ENCODE results near the gene MASP2.
A peak's percentile ranks its signal among the peaks of the same experiment; 100 is the strongest.
"Not testable (repeated sequence)": the region's sequence is repeated elsewhere in the genome, so short reads cannot be mapped to it uniquely, and the experiment has no call there.

Gene MASP2

GRCh38 chr1:11046625-11047365 is at the start of gene MASP2:
MASP2 (minus strand) TSS chr1:11047239; CDS start chr1:11047207, 32 bp downstream.
- FAIRE-seq (no peak), DNase-seq (ENCODE audit: insufficient read length, low spot score) (no peak)

- DNase-seq (ENCODE audit: insufficient read length, low spot score); FAIRE-seq: not testable (repeated sequence)
Observed at GRCh38 chr1:11083784-11084183, 36.7 kb upstream of the MASP2 start.

- FAIRE-seq (no peak), DNase-seq (ENCODE audit: insufficient read length, low spot score) (no peak)
Observed at GRCh38 chr1:11080931-11081330, 33.9 kb upstream of the MASP2 start.

- FAIRE-seq, result no peak
Observed at GRCh38 chr1:11078631-11079030, 31.6 kb upstream of the MASP2 start.

GRCh38 chr1:11073398-11073797 is 26.4 kb upstream of the MASP2 start:
- not testable (repeated sequence) for DNase-seq (ENCODE audit: insufficient read length, low spot score); FAIRE-seq

More at GRCh38 chr1:11078631-11079030, 31.6 kb upstream of the MASP2 start:
- no peak for DNase-seq (ENCODE audit: insufficient read length, low spot score)

- DNase-seq (ENCODE audit: insufficient read length, low spot score), result no peak
- no peak for FAIRE-seq
Observed at GRCh38 chr1:11072216-11072917, 25.3 kb upstream of the MASP2 start.

GRCh38 chr1:11071463-11072215 is 24.6 kb upstream of the MASP2 start:
- DNase-seq (ENCODE audit: insufficient read length, low spot score) (no peak), FAIRE-seq (no peak)

GRCh38 chr1:11070876-11071275 is 23.8 kb upstream of the MASP2 start:
- no peak for DNase-seq (ENCODE audit: insufficient read length, low spot score)
- no peak for FAIRE-seq

- FAIRE-seq (no peak), DNase-seq (ENCODE audit: insufficient read length, low spot score) (no peak)
Observed at GRCh38 chr1:11068600-11069473, 21.8 kb upstream of the MASP2 start.

GRCh38 chr1:11067716-11068599 is 20.9 kb upstream of the MASP2 start:
- FAIRE-seq (no peak), DNase-seq (ENCODE audit: insufficient read length, low spot score) (no peak)

GRCh38 chr1:11065796-11066195 is 18.8 kb upstream of the MASP2 start:
- FAIRE-seq (no peak), DNase-seq (ENCODE audit: insufficient read length, low spot score) (no peak)

GRCh38 chr1:11064942-11065341 is 17.9 kb upstream of the MASP2 start:
- DNase-seq (ENCODE audit: insufficient read length, low spot score) (no peak), FAIRE-seq (no peak)

- not testable (repeated sequence) for DNase-seq (ENCODE audit: insufficient read length, low spot score); FAIRE-seq
Observed at GRCh38 chr1:11063937-11064537, 17.0 kb upstream of the MASP2 start.

- DNase-seq (ENCODE audit: insufficient read length, low spot score) (peak; percentile 47), FAIRE-seq (peak; percentile 90)
Observed at GRCh38 chr1:11062965-11063401, 15.9 kb upstream of the MASP2 start.

GRCh38 chr1:11061652-11062365 is 14.8 kb upstream of the MASP2 start:
- DNase-seq (ENCODE audit: insufficient read length, low spot score), result no peak
- FAIRE-seq, result peak; percentile 44

- FAIRE-seq, result peak; percentile 83
Observed at GRCh38 chr1:11059968-11060830, 13.2 kb upstream of the MASP2 start, which contains the start of gene SRM. SRM (minus strand) TSS chr1:11060018; CDS start chr1:11059943, 75 bp downstream.

More at GRCh38 chr1:11059968-11060830, 13.2 kb upstream of the MASP2 start, which contains the start of gene SRM:
- peak; percentile 100 for DNase-seq (ENCODE audit: insufficient read length, low spot score)

Data from GM19239 (cell line).